ENCODE measurements around the gene GAREM2.

The GAREM2 gene

GRCh38 chr2:26203906-26204305 is 31.0 kb downstream of the GAREM2 start:
- no peaks in the 10 kb centered on the region for H3K27me3 ChIP-seq (ENCODE audit: control insufficient read depth, insufficient read depth, low read length)
- H3K4me1 ChIP-seq (ENCODE audit: control insufficient read depth, insufficient read depth, low read length): 0 out of 2 replicates have a peak, but pooled peaks cover 3% of the 10 kb centered on the region
- no peaks in the 10 kb centered on the region for H3K9me3 ChIP-seq (ENCODE audit: control insufficient read depth, insufficient read depth, low read depth, low read length)
- peaks cover 61% of the 10 kb centered on the region for H3K36me3 ChIP-seq (ENCODE audit: control insufficient read depth, insufficient read depth, low read length)
- no peak overlapping the region for H3K27ac ChIP-seq (ENCODE audit: low read depth, low read length)
- H3K9ac ChIP-seq (ENCODE audit: low read length): no peak overlapping the region
- no peak overlapping the region for H3K4me3 ChIP-seq (ENCODE audit: low read depth, low read length)

- Histone ChIP-seq H3K27ac (ENCODE audit: low read depth, low read length) (no peak overlapping the region), H3K4me3 (ENCODE audit: low read depth, low read length) (no peak overlapping the region), H3K27me3 (ENCODE audit: control insufficient read depth, insufficient read depth, low read length) (no peaks in the 10 kb centered on the region), H3K9me3 (ENCODE audit: control insufficient read depth, insufficient read depth, low read depth, low read length) (no peaks in the 10 kb centered on the region), H3K36me3 (ENCODE audit: control insufficient read depth, insufficient read depth, low read length) (peaks cover 90% of the 10 kb centered on the region), H3K9ac (ENCODE audit: low read length) (no peak overlapping the region), H3K4me1 (ENCODE audit: control insufficient read depth, insufficient read depth, low read length) (no peaks in the 10 kb centered on the region)
Measured at GRCh38 chr2:26212011-26212410, 39.1 kb downstream of the GAREM2 start.

- peaks cover 76% of the 10 kb centered on the region for H3K36me3 ChIP-seq (ENCODE audit: control insufficient read depth, insufficient read depth, low read length)
- no peaks in the 10 kb centered on the region for H3K9me3 ChIP-seq (ENCODE audit: control insufficient read depth, insufficient read depth, low read depth, low read length)
- H3K27ac ChIP-seq (ENCODE audit: low read depth, low read length): no peak overlapping the region
- no peak overlapping the region for H3K4me3 ChIP-seq (ENCODE audit: low read depth, low read length)
- no peak overlapping the region for H3K9ac ChIP-seq (ENCODE audit: low read length)
- H3K27me3 ChIP-seq (ENCODE audit: control insufficient read depth, insufficient read depth, low read length): no peaks in the 10 kb centered on the region
- H3K4me1 ChIP-seq (ENCODE audit: control insufficient read depth, insufficient read depth, low read length): no peaks in the 10 kb centered on the region
Measured at GRCh38 chr2:26214759-26215158, 41.9 kb downstream of the GAREM2 start.

- H3K4me3 ChIP-seq (ENCODE audit: low read depth, low read length): no peak overlapping the region
- H3K9ac ChIP-seq (ENCODE audit: low read length): no peak overlapping the region
- no peak overlapping the region for H3K27ac ChIP-seq (ENCODE audit: low read depth, low read length)
- H3K36me3 ChIP-seq (ENCODE audit: control insufficient read depth, insufficient read depth, low read length): peaks cover 75% of the 10 kb centered on the region
- no peaks in the 10 kb centered on the region for H3K4me1 ChIP-seq (ENCODE audit: control insufficient read depth, insufficient read depth, low read length)
- H3K27me3 ChIP-seq (ENCODE audit: control insufficient read depth, insufficient read depth, low read length): no peaks in the 10 kb centered on the region
- H3K9me3 ChIP-seq (ENCODE audit: control insufficient read depth, insufficient read depth, low read depth, low read length): no peaks in the 10 kb centered on the region
Measured at GRCh38 chr2:26215833-26216232, 42.9 kb downstream of the GAREM2 start.

- Histone ChIP-seq H3K9ac (ENCODE audit: low read length) (no peak overlapping the region), H3K9me3 (ENCODE audit: control insufficient read depth, insufficient read depth, low read depth, low read length) (no peaks in the 10 kb centered on the region), H3K4me3 (ENCODE audit: low read depth, low read length) (no peak overlapping the region), H3K27me3 (ENCODE audit: control insufficient read depth, insufficient read depth, low read length) (no peaks in the 10 kb centered on the region), H3K36me3 (ENCODE audit: control insufficient read depth, insufficient read depth, low read length) (peaks cover 68% of the 10 kb centered on the region), H3K27ac (ENCODE audit: low read depth, low read length) (no peak overlapping the region), H3K4me1 (ENCODE audit: control insufficient read depth, insufficient read depth, low read length) (no peaks in the 10 kb centered on the region)
Measured at GRCh38 chr2:26216587-26216986, 43.7 kb downstream of the GAREM2 start.

GRCh38 chr2:26217720-26218119 is 44.8 kb downstream of the GAREM2 start:
- no peak overlapping the region for H3K9ac ChIP-seq (ENCODE audit: low read length)
- no peaks in the 10 kb centered on the region for H3K9me3 ChIP-seq (ENCODE audit: control insufficient read depth, insufficient read depth, low read depth, low read length)
- H3K4me3 ChIP-seq (ENCODE audit: low read depth, low read length): no peak overlapping the region
- H3K27me3 ChIP-seq (ENCODE audit: control insufficient read depth, insufficient read depth, low read length): no peaks in the 10 kb centered on the region
- H3K27ac ChIP-seq (ENCODE audit: low read depth, low read length): no peak overlapping the region
- H3K36me3 ChIP-seq (ENCODE audit: control insufficient read depth, insufficient read depth, low read length): peaks cover 65% of the 10 kb centered on the region
- no peaks in the 10 kb centered on the region for H3K4me1 ChIP-seq (ENCODE audit: control insufficient read depth, insufficient read depth, low read length)

- no peaks in the 10 kb centered on the region for H3K4me1 ChIP-seq (ENCODE audit: control insufficient read depth, insufficient read depth, low read length)
- no peak overlapping the region for H3K4me3 ChIP-seq (ENCODE audit: low read depth, low read length)
- no peaks in the 10 kb centered on the region for H3K9me3 ChIP-seq (ENCODE audit: control insufficient read depth, insufficient read depth, low read depth, low read length)
- H3K9ac ChIP-seq (ENCODE audit: low read length): no peak overlapping the region
- no peak overlapping the region for H3K27ac ChIP-seq (ENCODE audit: low read depth, low read length)
- H3K36me3 ChIP-seq (ENCODE audit: control insufficient read depth, insufficient read depth, low read length): peaks cover 52% of the 10 kb centered on the region
- H3K27me3 ChIP-seq (ENCODE audit: control insufficient read depth, insufficient read depth, low read length): no peaks in the 10 kb centered on the region
Measured at GRCh38 chr2:26223018-26223417, 50.1 kb downstream of the GAREM2 start.

GRCh38 chr2:26224095-26224494 is 51.2 kb downstream of the GAREM2 start:
- Histone ChIP-seq H3K9ac (ENCODE audit: low read length) (no peak overlapping the region), H3K4me3 (ENCODE audit: low read depth, low read length) (no peak overlapping the region), H3K9me3 (ENCODE audit: control insufficient read depth, insufficient read depth, low read depth, low read length) (no peaks in the 10 kb centered on the region), H3K36me3 (ENCODE audit: control insufficient read depth, insufficient read depth, low read length) (peaks cover 62% of the 10 kb centered on the region), H3K27me3 (ENCODE audit: control insufficient read depth, insufficient read depth, low read length) (no peaks in the 10 kb centered on the region), H3K4me1 (ENCODE audit: control insufficient read depth, insufficient read depth, low read length) (no peaks in the 10 kb centered on the region), H3K27ac (ENCODE audit: low read depth, low read length) (no peak overlapping the region)

GRCh38 chr2:26229595-26229994 is 56.7 kb downstream of the GAREM2 start:
- no peak overlapping the region for H3K4me3 ChIP-seq (ENCODE audit: low read depth, low read length)
- H3K4me1 ChIP-seq (ENCODE audit: control insufficient read depth, insufficient read depth, low read length): no peaks in the 10 kb centered on the region
- no peaks in the 10 kb centered on the region for H3K27me3 ChIP-seq (ENCODE audit: control insufficient read depth, insufficient read depth, low read length)
- no peak overlapping the region for H3K9ac ChIP-seq (ENCODE audit: low read length)
- no peak overlapping the region for H3K27ac ChIP-seq (ENCODE audit: low read depth, low read length)
- peaks cover 87% of the 10 kb centered on the region for H3K36me3 ChIP-seq (ENCODE audit: control insufficient read depth, insufficient read depth, low read length)
- no peaks in the 10 kb centered on the region for H3K9me3 ChIP-seq (ENCODE audit: control insufficient read depth, insufficient read depth, low read depth, low read length)

- H3K4me1 ChIP-seq (ENCODE audit: control insufficient read depth, insufficient read depth, low read length): no peaks in the 10 kb centered on the region
- H3K36me3 ChIP-seq (ENCODE audit: control insufficient read depth, insufficient read depth, low read length): peaks cover 94% of the 10 kb centered on the region
- H3K27me3 ChIP-seq (ENCODE audit: control insufficient read depth, insufficient read depth, low read length): no peaks in the 10 kb centered on the region
- no peak overlapping the region for H3K9ac ChIP-seq (ENCODE audit: low read length)
- H3K9me3 ChIP-seq (ENCODE audit: control insufficient read depth, insufficient read depth, low read depth, low read length): no peaks in the 10 kb centered on the region
- H3K27ac ChIP-seq (ENCODE audit: low read depth, low read length): no peak overlapping the region
- no peak overlapping the region for H3K4me3 ChIP-seq (ENCODE audit: low read depth, low read length)
Measured at GRCh38 chr2:26230806-26231205, 57.9 kb downstream of the GAREM2 start.

- H3K36me3 ChIP-seq (ENCODE audit: control insufficient read depth, insufficient read depth, low read length): peaks cover 84% of the 10 kb centered on the region
Measured at GRCh38 chr2:26235089-26235488, 62.2 kb downstream of the GAREM2 start.

GRCh38 chr2:26237868-26238267 is 65.0 kb downstream of the GAREM2 start:
- Histone ChIP-seq H3K4me3 (ENCODE audit: low read depth, low read length) (no peak overlapping the region), H3K9me3 (ENCODE audit: control insufficient read depth, insufficient read depth, low read depth, low read length) (no peaks in the 10 kb centered on the region), H3K9ac (ENCODE audit: low read length) (no peak overlapping the region), H3K27ac (ENCODE audit: low read depth, low read length) (no peak overlapping the region), H3K36me3 (ENCODE audit: control insufficient read depth, insufficient read depth, low read length) (peaks cover 58% of the 10 kb centered on the region), H3K27me3 (ENCODE audit: control insufficient read depth, insufficient read depth, low read length) (no peaks in the 10 kb centered on the region), H3K4me1 (ENCODE audit: control insufficient read depth, insufficient read depth, low read length) (no peaks in the 10 kb centered on the region)

More at GRCh38 chr2:26235089-26235488, 62.2 kb downstream of the GAREM2 start:
- H3K27me3 ChIP-seq (ENCODE audit: control insufficient read depth, insufficient read depth, low read length): no peaks in the 10 kb centered on the region
- no peak overlapping the region for H3K4me3 ChIP-seq (ENCODE audit: low read depth, low read length)
- H3K9ac ChIP-seq (ENCODE audit: low read length): no peak overlapping the region
- H3K27ac ChIP-seq (ENCODE audit: low read depth, low read length): no peak overlapping the region
- no peaks in the 10 kb centered on the region for H3K9me3 ChIP-seq (ENCODE audit: control insufficient read depth, insufficient read depth, low read depth, low read length)
- no peaks in the 10 kb centered on the region for H3K4me1 ChIP-seq (ENCODE audit: control insufficient read depth, insufficient read depth, low read length)

Measured in HUES6 (cell line).